ENCODE data around the gene USF1. TPM values are rescaled to one million over a fixed set of nuclear protein-coding genes. Genes with fewer than 3 reads are reported as not detected.
A peak's percentile ranks its signal among the peaks of the same experiment; 100 is the strongest.

Gene USF1
- total and polyA plus RNA-seq, 9 of the 15 experiments (the other 6 are each of a cell fraction or from before 2014, with no cell fraction given): 7.4 to 60.2 (median 54.2) TPM

DNA sequence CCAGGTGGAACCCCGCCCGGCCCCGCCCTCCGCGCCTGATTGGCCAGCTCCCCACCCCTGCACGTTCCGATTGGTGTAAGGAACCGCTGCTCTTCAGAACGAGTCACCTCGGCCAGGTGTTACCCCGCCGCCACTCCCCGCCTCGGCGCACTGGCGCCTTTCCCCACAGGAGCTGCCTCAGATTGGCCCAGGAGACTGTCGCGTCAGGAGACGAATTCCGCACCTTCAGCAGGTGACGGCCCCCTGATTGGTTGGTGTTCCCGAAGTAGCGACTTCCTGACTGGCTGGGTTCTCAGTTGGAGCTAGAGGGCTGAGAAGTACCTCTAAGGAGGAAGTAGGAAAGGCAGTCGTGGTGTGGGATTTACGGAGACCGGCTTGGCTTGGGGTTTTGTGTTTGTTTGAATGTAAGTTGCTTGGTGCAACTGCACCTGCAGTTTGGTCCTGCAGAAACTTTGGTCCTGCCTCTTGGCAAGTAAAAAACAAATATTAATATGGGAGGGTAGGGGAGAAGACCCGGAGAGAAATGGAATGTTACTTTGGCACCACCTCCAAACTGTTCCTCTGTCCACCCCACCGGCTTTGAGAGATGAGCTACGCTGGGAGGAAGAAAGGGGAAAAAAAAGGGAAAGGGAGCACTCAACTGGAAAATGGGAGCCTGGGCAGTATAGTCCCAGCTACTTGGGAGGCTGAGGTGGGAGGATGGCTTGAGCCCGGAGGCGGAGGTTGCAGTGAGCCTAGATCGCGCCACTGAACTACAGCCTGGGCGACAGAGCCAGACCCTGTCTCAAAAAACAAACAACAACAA is 24.4 kb downstream of the USF1 start (continued):
- TF ChIP-seq ZNF592 (IDR thresholded peaks at IDR 0.05): no peak
- TF ChIP-seq ZFP30 (CRISPR knock-in tag; IDR thresholded peaks at IDR 0.05; ENCODE audit: borderline replicate concordance): no peak
- TF ChIP-seq BHLHE40 (IDR thresholded peaks at IDR 0.05; ENCODE audit: low read length): peak; percentile 49
- TF ChIP-seq, protein P1, sequence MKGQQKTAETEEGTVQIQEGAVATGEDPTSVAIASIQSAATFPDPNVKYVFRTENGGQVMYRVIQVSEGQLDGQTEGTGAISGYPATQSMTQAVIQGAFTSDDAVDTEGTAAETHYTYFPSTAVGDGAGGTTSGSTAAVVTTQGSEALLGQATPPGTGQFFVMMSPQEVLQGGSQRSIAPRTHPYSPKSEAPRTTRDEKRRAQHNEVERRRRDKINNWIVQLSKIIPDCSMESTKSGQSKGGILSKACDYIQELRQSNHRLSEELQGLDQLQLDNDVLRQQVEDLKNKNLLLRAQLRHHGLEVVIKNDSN (CRISPR knock-in tag; IDR thresholded peaks at IDR 0.05): 0 out of 2 replicates have a peak, but pooled peaks have one; percentile 5
- TF ChIP-seq, protein P2, sequence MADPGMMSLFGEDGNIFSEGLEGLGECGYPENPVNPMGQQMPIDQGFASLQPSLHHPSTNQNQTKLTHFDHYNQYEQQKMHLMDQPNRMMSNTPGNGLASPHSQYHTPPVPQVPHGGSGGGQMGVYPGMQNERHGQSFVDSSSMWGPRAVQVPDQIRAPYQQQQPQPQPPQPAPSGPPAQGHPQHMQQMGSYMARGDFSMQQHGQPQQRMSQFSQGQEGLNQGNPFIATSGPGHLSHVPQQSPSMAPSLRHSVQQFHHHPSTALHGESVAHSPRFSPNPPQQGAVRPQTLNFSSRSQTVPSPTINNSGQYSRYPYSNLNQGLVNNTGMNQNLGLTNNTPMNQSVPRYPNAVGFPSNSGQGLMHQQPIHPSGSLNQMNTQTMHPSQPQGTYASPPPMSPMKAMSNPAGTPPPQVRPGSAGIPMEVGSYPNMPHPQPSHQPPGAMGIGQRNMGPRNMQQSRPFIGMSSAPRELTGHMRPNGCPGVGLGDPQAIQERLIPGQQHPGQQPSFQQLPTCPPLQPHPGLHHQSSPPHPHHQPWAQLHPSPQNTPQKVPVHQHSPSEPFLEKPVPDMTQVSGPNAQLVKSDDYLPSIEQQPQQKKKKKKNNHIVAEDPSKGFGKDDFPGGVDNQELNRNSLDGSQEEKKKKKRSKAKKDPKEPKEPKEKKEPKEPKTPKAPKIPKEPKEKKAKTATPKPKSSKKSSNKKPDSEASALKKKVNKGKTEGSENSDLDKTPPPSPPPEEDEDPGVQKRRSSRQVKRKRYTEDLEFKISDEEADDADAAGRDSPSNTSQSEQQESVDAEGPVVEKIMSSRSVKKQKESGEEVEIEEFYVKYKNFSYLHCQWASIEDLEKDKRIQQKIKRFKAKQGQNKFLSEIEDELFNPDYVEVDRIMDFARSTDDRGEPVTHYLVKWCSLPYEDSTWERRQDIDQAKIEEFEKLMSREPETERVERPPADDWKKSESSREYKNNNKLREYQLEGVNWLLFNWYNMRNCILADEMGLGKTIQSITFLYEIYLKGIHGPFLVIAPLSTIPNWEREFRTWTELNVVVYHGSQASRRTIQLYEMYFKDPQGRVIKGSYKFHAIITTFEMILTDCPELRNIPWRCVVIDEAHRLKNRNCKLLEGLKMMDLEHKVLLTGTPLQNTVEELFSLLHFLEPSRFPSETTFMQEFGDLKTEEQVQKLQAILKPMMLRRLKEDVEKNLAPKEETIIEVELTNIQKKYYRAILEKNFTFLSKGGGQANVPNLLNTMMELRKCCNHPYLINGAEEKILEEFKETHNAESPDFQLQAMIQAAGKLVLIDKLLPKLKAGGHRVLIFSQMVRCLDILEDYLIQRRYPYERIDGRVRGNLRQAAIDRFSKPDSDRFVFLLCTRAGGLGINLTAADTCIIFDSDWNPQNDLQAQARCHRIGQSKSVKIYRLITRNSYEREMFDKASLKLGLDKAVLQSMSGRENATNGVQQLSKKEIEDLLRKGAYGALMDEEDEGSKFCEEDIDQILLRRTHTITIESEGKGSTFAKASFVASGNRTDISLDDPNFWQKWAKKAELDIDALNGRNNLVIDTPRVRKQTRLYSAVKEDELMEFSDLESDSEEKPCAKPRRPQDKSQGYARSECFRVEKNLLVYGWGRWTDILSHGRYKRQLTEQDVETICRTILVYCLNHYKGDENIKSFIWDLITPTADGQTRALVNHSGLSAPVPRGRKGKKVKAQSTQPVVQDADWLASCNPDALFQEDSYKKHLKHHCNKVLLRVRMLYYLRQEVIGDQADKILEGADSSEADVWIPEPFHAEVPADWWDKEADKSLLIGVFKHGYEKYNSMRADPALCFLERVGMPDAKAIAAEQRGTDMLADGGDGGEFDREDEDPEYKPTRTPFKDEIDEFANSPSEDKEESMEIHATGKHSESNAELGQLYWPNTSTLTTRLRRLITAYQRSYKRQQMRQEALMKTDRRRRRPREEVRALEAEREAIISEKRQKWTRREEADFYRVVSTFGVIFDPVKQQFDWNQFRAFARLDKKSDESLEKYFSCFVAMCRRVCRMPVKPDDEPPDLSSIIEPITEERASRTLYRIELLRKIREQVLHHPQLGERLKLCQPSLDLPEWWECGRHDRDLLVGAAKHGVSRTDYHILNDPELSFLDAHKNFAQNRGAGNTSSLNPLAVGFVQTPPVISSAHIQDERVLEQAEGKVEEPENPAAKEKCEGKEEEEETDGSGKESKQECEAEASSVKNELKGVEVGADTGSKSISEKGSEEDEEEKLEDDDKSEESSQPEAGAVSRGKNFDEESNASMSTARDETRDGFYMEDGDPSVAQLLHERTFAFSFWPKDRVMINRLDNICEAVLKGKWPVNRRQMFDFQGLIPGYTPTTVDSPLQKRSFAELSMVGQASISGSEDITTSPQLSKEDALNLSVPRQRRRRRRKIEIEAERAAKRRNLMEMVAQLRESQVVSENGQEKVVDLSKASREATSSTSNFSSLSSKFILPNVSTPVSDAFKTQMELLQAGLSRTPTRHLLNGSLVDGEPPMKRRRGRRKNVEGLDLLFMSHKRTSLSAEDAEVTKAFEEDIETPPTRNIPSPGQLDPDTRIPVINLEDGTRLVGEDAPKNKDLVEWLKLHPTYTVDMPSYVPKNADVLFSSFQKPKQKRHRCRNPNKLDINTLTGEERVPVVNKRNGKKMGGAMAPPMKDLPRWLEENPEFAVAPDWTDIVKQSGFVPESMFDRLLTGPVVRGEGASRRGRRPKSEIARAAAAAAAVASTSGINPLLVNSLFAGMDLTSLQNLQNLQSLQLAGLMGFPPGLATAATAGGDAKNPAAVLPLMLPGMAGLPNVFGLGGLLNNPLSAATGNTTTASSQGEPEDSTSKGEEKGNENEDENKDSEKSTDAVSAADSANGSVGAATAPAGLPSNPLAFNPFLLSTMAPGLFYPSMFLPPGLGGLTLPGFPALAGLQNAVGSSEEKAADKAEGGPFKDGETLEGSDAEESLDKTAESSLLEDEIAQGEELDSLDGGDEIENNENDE (IDR thresholded peaks at IDR 0.05; ENCODE audit: low read depth, low read length): no peak
- TF ChIP-seq HDAC3 (IDR thresholded peaks at IDR 0.05; ENCODE audit: borderline replicate concordance, partially characterized antibody): peak; percentile 51
- no peak for TF ChIP-seq MAFG (tag; conservative IDR thresholded peaks at IDR 0.05)
- no peak for TF ChIP-seq ZNF395 (CRISPR knock-in tag; IDR thresholded peaks at IDR 0.05)
